Panc1 (cell line): ENCODE results near the gene AFF3. TPM values are rescaled to one million over a fixed set of nuclear protein-coding genes. Genes with fewer than 3 reads are reported as not detected.

Experiments
- ATAC-seq: fragments of 200-7000 bp; cut with Tn5 transposase; 2 replicates; pipeline ENCODE4 v1.9.1; 2020; ENCODE audit warnings: mild to moderate bottlenecking, moderate library complexity
- BruUV-seq: library from RNA; stranded (reverse); fragments of 400-500 nt; replicated peaks from 2 replicates; lab custom pipeline; 2021; lab: Mats Ljungman, UMichigan
- CTCF ChIA-PET: fragments of 300-600 bp; sonication (Branson Sonifier 250); formaldehyde crosslinking; loops from one replicate; lab custom pipeline; 2022; ENCODE audit warnings: antibody characterized with exemption; lab: Charles Lee
- POLR2A ChIA-PET: fragments of 300-600 bp; sonication (Branson Sonifier 250); formaldehyde crosslinking; loops from one replicate; lab custom pipeline; 2022; ENCODE audit warnings: antibody characterized with exemption; lab: Charles Lee
- DNase-seq: peaks from one replicate; pipeline ENCODE4 v3.0.0-alpha.2; 2010; ENCODE audit warnings: low read depth, low spot score
- H3K27ac ChIP-seq: 2 replicates; pipeline ENCODE4 v1.5.1; 2011; ENCODE audit warnings: mild to moderate bottlenecking, low read length, inconsistent platforms
- H3K27me3 ChIP-seq: fragments of 200-500 bp; sonication (Bioruptor generic); 2 replicates; pipeline ENCODE4 v1.6.0; 2014; ENCODE audit warnings: low read length, inconsistent platforms; ENCODE audit not compliant: control insufficient read depth, insufficient read depth
- H3K36me3 ChIP-seq: fragments of 200-500 bp; sonication (Bioruptor generic); 2 replicates; pipeline ENCODE4 v1.5.1; 2014; ENCODE audit warnings: inconsistent platforms, mild to moderate bottlenecking, low read length, moderate library complexity; ENCODE audit not compliant: control insufficient read depth, insufficient read depth
- H3K4me1 ChIP-seq: 2 replicates; pipeline ENCODE4 v1.5.1; 2011; ENCODE audit warnings: inconsistent platforms, mild to moderate bottlenecking, low read length, moderate library complexity; ENCODE audit not compliant: control insufficient read depth, insufficient read depth
- H3K4me3 ChIP-seq, 2 experiments: 2 replicates each; pipeline ENCODE4 v1.5.1; 2011 to 2012; ENCODE audit warnings: low read depth in 2 of 2, low read length in 2 of 2, mild to moderate bottlenecking in 2 of 2, inconsistent platforms in 1 of 2, moderate library complexity in 1 of 2
- H3K9me3 ChIP-seq: fragments of 200-500 bp; sonication (Bioruptor generic); 2 replicates; pipeline ENCODE4 v1.5.1; 2014; ENCODE audit warnings: low read depth, mild to moderate bottlenecking, inconsistent platforms, low read length, moderate library complexity; ENCODE audit not compliant: control insufficient read depth, insufficient read depth
- POLR2AphosphoS5 ChIP-seq: IDR thresholded peaks from 2 replicates; pipeline ENCODE4 v1.6.1; 2012; ENCODE audit warnings: mild to moderate bottlenecking, low read depth, low read length, moderate library complexity
- SIN3A ChIP-seq: IDR thresholded peaks from 2 replicates; pipeline ENCODE4 v1.6.1; 2012; ENCODE audit warnings: low read depth, mild to moderate bottlenecking, low read length, moderate library complexity, borderline replicate concordance; ENCODE audit not compliant: insufficient read depth
- TCF7L2 ChIP-seq: IDR thresholded peaks from 2 replicates; pipeline ENCODE4 v1.6.1; 2011; ENCODE audit warnings: mild to moderate bottlenecking, low read depth, low read length, inconsistent platforms
- in situ Hi-C: cut with HindIII; loops from 2 replicates; pipeline ENCODE4 v1.10.0; 2016; ENCODE audit warnings: low sequenced_read_pairs, low pct_unique_long_range_greater_than_20kb
- intact Hi-C: fragments of 100-400 bp; cut with micrococcal nuclease; formaldehyde crosslinking; loops from one replicate; pipeline ENCODE4 v1.10.0; 2022; ENCODE audit not compliant: unreplicated experiment
- total RNA-seq: library from RNA; stranded (reverse); gene quantifications from one replicate; pipeline ENCODE4 v1.2.1, GENCODE V29; 2021; ENCODE audit not compliant: unreplicated experiment
- TF ChIP-seq, protein P1 (sequence below), 2 experiments: IDR thresholded peaks; 2 replicates each; pipeline ENCODE4 v1.6.1; 2011 to 2012; ENCODE audit warnings: low read depth in 2 of 2, control low read depth in 1 of 2, low read length in 1 of 2, mild to moderate bottlenecking in 1 of 2, moderate library complexity in 1 of 2; ENCODE audit not compliant: insufficient read depth in 1 of 2
- TF ChIP-seq, protein P2 (sequence below): fragments of 450-650 bp; IDR thresholded peaks from 2 replicates; pipeline ENCODE4 v1.5.1; 2017; ENCODE audit warnings: mild to moderate bottlenecking

AFF3 gene
- total RNA-seq, 1 experiment from 2014 or later, result 2.2 TPM

GRCh38 chr2:100146657-100146960 lies 4.2 kb upstream of the AFF3 start:
- H3K9me3 ChIP-seq, result no peaks in the 10 kb centered on the region
- ChIA-PET POLR2A (no interaction called here), CTCF (no interaction called here)
- no peaks in the 10 kb centered on the region for H3K36me3 ChIP-seq
- BruUV-seq, result no TSS peak
- H3K4me3 ChIP-seq, result no peak overlapping the region
- DNase-seq (no peak), ATAC-seq (no peak)
- intact Hi-C loops, result no loop called here
- no peaks in the 10 kb centered on the region for H3K27me3 ChIP-seq
- TF ChIP-seq SIN3A (no peak), TCF7L2 (no peak)
- TF ChIP-seq, protein P1, sequence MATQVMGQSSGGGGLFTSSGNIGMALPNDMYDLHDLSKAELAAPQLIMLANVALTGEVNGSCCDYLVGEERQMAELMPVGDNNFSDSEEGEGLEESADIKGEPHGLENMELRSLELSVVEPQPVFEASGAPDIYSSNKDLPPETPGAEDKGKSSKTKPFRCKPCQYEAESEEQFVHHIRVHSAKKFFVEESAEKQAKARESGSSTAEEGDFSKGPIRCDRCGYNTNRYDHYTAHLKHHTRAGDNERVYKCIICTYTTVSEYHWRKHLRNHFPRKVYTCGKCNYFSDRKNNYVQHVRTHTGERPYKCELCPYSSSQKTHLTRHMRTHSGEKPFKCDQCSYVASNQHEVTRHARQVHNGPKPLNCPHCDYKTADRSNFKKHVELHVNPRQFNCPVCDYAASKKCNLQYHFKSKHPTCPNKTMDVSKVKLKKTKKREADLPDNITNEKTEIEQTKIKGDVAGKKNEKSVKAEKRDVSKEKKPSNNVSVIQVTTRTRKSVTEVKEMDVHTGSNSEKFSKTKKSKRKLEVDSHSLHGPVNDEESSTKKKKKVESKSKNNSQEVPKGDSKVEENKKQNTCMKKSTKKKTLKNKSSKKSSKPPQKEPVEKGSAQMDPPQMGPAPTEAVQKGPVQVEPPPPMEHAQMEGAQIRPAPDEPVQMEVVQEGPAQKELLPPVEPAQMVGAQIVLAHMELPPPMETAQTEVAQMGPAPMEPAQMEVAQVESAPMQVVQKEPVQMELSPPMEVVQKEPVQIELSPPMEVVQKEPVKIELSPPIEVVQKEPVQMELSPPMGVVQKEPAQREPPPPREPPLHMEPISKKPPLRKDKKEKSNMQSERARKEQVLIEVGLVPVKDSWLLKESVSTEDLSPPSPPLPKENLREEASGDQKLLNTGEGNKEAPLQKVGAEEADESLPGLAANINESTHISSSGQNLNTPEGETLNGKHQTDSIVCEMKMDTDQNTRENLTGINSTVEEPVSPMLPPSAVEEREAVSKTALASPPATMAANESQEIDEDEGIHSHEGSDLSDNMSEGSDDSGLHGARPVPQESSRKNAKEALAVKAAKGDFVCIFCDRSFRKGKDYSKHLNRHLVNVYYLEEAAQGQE (IDR thresholded peaks at IDR 0.05; ENCODE audit: insufficient read depth in 1 of 2, low read depth in 2 of 2, low read length in 1 of 2), result no peak
- no peak overlapping the region for H3K27ac ChIP-seq
- no peaks in the 10 kb centered on the region for H3K4me1 ChIP-seq
- in situ Hi-C loops, result no loop called here

GRCh38 chr2:100145893-100146656 lies 3.7 kb upstream of the AFF3 start:
- CTCF ChIA-PET, result no interaction called here
- POLR2A ChIA-PET, result no interaction called here
- no peaks in the 10 kb centered on the region for H3K27me3 ChIP-seq
- no peak for TF ChIP-seq TCF7L2
- TF ChIP-seq SIN3A, result no peak
- TF ChIP-seq, protein P1 (IDR thresholded peaks at IDR 0.05; ENCODE audit: insufficient read depth in 1 of 2, low read depth in 2 of 2, low read length in 1 of 2), result no peak
- TF ChIP-seq, protein P2, sequence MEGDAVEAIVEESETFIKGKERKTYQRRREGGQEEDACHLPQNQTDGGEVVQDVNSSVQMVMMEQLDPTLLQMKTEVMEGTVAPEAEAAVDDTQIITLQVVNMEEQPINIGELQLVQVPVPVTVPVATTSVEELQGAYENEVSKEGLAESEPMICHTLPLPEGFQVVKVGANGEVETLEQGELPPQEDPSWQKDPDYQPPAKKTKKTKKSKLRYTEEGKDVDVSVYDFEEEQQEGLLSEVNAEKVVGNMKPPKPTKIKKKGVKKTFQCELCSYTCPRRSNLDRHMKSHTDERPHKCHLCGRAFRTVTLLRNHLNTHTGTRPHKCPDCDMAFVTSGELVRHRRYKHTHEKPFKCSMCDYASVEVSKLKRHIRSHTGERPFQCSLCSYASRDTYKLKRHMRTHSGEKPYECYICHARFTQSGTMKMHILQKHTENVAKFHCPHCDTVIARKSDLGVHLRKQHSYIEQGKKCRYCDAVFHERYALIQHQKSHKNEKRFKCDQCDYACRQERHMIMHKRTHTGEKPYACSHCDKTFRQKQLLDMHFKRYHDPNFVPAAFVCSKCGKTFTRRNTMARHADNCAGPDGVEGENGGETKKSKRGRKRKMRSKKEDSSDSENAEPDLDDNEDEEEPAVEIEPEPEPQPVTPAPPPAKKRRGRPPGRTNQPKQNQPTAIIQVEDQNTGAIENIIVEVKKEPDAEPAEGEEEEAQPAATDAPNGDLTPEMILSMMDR, result no peak
- no peak for TF ChIP-seq POLR2AphosphoS5
- intact Hi-C loops (no loop called here), in situ Hi-C loops (no loop called here)
- H3K27ac ChIP-seq, result no peak overlapping the region
- DNase-seq (no peak), ATAC-seq (no peak)
- H3K36me3 ChIP-seq, result no peaks in the 10 kb centered on the region
- no TSS peak for BruUV-seq
- H3K9me3 ChIP-seq, result no peaks in the 10 kb centered on the region
- H3K4me3 ChIP-seq, result no peak overlapping the region
- H3K4me1 ChIP-seq, result no peaks in the 10 kb centered on the region
